GM12878 (cell line): ENCODE data around the gene TPRKB. TPM values are rescaled to one million over a fixed set of nuclear protein-coding genes. Genes with fewer than 3 reads are reported as not detected.

Source experiments
- ATAC-seq: fragments of 200-7000 bp; cut with Tn5 transposase; 3 replicates; pipeline ENCODE4 v1.9.1; 2020; ENCODE audit warnings: mild to moderate bottlenecking, moderate library complexity
- BruUV-seq: library from RNA; stranded (reverse); fragments of 400-500 nt; replicated peaks from 2 replicates; lab custom pipeline; 2021; lab: Mats Ljungman, UMichigan
- CTCF ChIA-PET: fragments of 300-600 bp; sonication (Branson Sonifier 250); formaldehyde crosslinking; extraction: SDS; loops from one replicate; lab custom pipeline; 2021; ENCODE audit warnings: inconsistent platforms; lab: Yijun Ruan, JAX
- POLR2A ChIA-PET: fragments of 350-600 bp; formaldehyde crosslinking; extraction: SDS; loops from one replicate; lab custom pipeline; 2021; ENCODE audit warnings: inconsistent platforms; lab: Charles Lee
- RAD21 ChIA-PET: fragments of 300-600 bp; sonication (Branson Sonifier 250); formaldehyde crosslinking; loops from one replicate; lab custom pipeline; 2023; ENCODE audit warnings: antibody characterized with exemption; ENCODE audit not compliant: unreplicated experiment; lab: Charles Lee
- SMC1A ChIA-PET: fragments of 300-600 bp; sonication (Branson Sonifier 250); formaldehyde crosslinking; loops from one replicate; lab custom pipeline; 2023; ENCODE audit not compliant: unreplicated experiment, uncharacterized antibody; lab: Charles Lee
- DNase-seq: peaks from one replicate; pipeline ENCODE4 v3.0.0-alpha.2; 2011; ENCODE audit warnings: low read depth, low spot score
- FAIRE-seq: peaks from 3 replicates; lab custom pipeline; 2011; peaks lifted over from hg19 to GRCh38; lab: Jason Lieb, UNC
- H2AFZ ChIP-seq: 2 replicates; pipeline ENCODE4 v1.6.0; 2011; ENCODE audit warnings: low read depth, low read length, control low read depth; ENCODE audit not compliant: control insufficient read depth
- H3K27ac ChIP-seq: 2 replicates; pipeline ENCODE4 v1.5.1; 2011; ENCODE audit warnings: control low read depth; ENCODE audit not compliant: control insufficient read depth, insufficient read depth
- H3K27me3 ChIP-seq, 2 experiments: replicated peaks in 1 of 2; 2 replicates each; pipeline versions ENCODE4 v1.6.0 to v1.6.1; 2011; ENCODE audit warnings: low read length in 1 of 2; ENCODE audit not compliant: control insufficient read depth in 2 of 2, insufficient read depth in 2 of 2
- H3K36me3 ChIP-seq, 2 experiments: 2 replicates each; pipeline ENCODE4 v1.5.1; 2011; ENCODE audit warnings: low read length in 1 of 2; ENCODE audit not compliant: control insufficient read depth in 2 of 2, insufficient read depth in 2 of 2
- H3K4me1 ChIP-seq: 2 replicates; pipeline ENCODE4 v1.6.1; 2011; ENCODE audit warnings: mild to moderate bottlenecking, low read length, moderate library complexity, mixed read lengths; ENCODE audit not compliant: control insufficient read depth, insufficient read depth
- H3K4me2 ChIP-seq: 2 replicates; pipeline ENCODE4 v1.6.0; 2011; ENCODE audit warnings: control low read depth; ENCODE audit not compliant: control insufficient read depth, insufficient read depth
- H3K4me3 ChIP-seq: fragments of 200-600 bp; sonication (generic); 2 replicates; pipeline ENCODE4 v1.5.1; 2016
- H3K79me2 ChIP-seq: 2 replicates; pipeline ENCODE4 v1.6.0; 2011; ENCODE audit warnings: low read length; ENCODE audit not compliant: control insufficient read depth, insufficient read depth
- H3K9ac ChIP-seq: 2 replicates; pipeline ENCODE4 v1.8.0; 2011; ENCODE audit warnings: low read length, control low read depth, mixed read lengths; ENCODE audit not compliant: control insufficient read depth, insufficient read depth
- H3K9me3 ChIP-seq: replicated peaks from 3 replicates; pipeline ENCODE4 v1.5.1; 2011; ENCODE audit warnings: mild to moderate bottlenecking, low read length; ENCODE audit not compliant: control insufficient read depth, insufficient read depth
- H4K20me1 ChIP-seq: 2 replicates; pipeline ENCODE4 v1.6.0; 2011; ENCODE audit not compliant: control insufficient read depth, insufficient read depth
- ATF2 ChIP-seq: IDR thresholded peaks from 2 replicates; pipeline ENCODE4 v1.6.1; 2012; ENCODE audit warnings: low read length, inconsistent platforms
- CEBPZ ChIP-seq: fragments of 150-350 bp; IDR thresholded peaks from 2 replicates; pipeline ENCODE4 v1.6.1; 2016; ENCODE audit warnings: low read depth, low read length
- GABPA ChIP-seq: IDR thresholded peaks from 2 replicates; pipeline ENCODE4 v1.6.1; 2014; ENCODE audit warnings: antibody characterized with exemption, low read depth, mild to moderate bottlenecking, inconsistent platforms
- IKZF2 ChIP-seq, 2 experiments: fragments of 450-650 bp; IDR thresholded peaks; 2 replicates each; pipeline ENCODE4 v1.6.1; 2017; ENCODE audit warnings: mild to moderate bottlenecking in 2 of 2, moderate library complexity in 2 of 2
- NR2C1 ChIP-seq: fragments of 450-650 bp; IDR thresholded peaks from 2 replicates; pipeline ENCODE4 v1.6.1; 2017; ENCODE audit warnings: antibody characterized with exemption, mild to moderate bottlenecking, moderate library complexity
- RAD51 ChIP-seq: fragments of 450-650 bp; IDR thresholded peaks from 2 replicates; pipeline ENCODE4 v1.6.1; 2016; ENCODE audit warnings: moderate library complexity, mild to moderate bottlenecking, inconsistent platforms
- YBX1 ChIP-seq: fragments of 450-650 bp; IDR thresholded peaks from 2 replicates; pipeline ENCODE4 v1.6.1; 2016; ENCODE audit warnings: antibody characterized with exemption
- WGBS: methylation state at CpG from one replicate; pipeline ENCODE4 v1.1.6; 2016; ENCODE audit warnings: low lambda C conversion rate; ENCODE audit not compliant: insufficient replicate concordance, insufficient coverage; ENCODE audit errors: missing lambda C conversion rate; 5-methylcytosine and 5-hydroxymethylcytosine counted together
- in situ Hi-C: fragments of 300-500 bp; cut with MboI; formaldehyde crosslinking; loops from 9 replicates; pipeline ENCODE4 v1.14.3; 2018; ENCODE audit warnings: mixed read lengths
- intact Hi-C: fragments of 100-400 bp; cut with micrococcal nuclease; formaldehyde crosslinking; loops from one replicate; pipeline ENCODE4 v1.14.2; 2022; ENCODE audit not compliant: unreplicated experiment
- polyA plus RNA-seq, 11 experiments: library from polyadenylated mRNA; depleted of rRNA in 4 of 11; unstranded in 6 of 11; stranded (reverse) in 5 of 11; fragments of >200 nt; fragmentation: Nextera tagmentation in 4 of 11; fragmentation: Illumina TruSeq in 1 of 11; extraction: Ambion mirVana in 4 of 11; extraction: Trizol in 1 of 11; gene quantifications; 1 replicate in 1 of 11; 2 replicates in 10 of 11; pipeline versions ENCODE4 v1.2.1 to v1.2.3, GENCODE V29; 2011 to 2016; ENCODE audit warnings: inconsistent platforms in 2 of 11, missing spikeins in 2 of 11, low read depth in 1 of 11
- total RNA-seq, 4 experiments: library from RNA; depleted of rRNA in 3 of 4; stranded (reverse); fragments of >200 nt in 3 of 4; fragmentation: Illumina TruSeq in 1 of 4; extraction: Trizol in 1 of 4; gene quantifications; 2 replicates each; pipeline versions ENCODE4 v1.2.1 to v1.2.3, GENCODE V29; 2013 to 2021
- TF ChIP-seq, protein P1 (sequence below): IDR thresholded peaks from 2 replicates; pipeline ENCODE4 v1.6.1; 2012; ENCODE audit warnings: improper control_type of control experiment, low read depth, low read length; ENCODE audit not compliant: insufficient replicate concordance
- TF ChIP-seq, protein P2 (sequence below): fragments of 450-650 bp; IDR thresholded peaks from 2 replicates; pipeline ENCODE4 v1.6.1; 2014; ENCODE audit warnings: mild to moderate bottlenecking

The TPRKB gene
- total and polyA plus RNA-seq, 10 of the 15 experiments (the other 5 are each of a cell fraction or from before 2014, with no cell fraction given): 28.1 to 129 (median 67.2) TPM

GRCh38 chr2:73697606-73698005 lies 39.5 kb downstream of the TPRKB start:
- Histone ChIP-seq H4K20me1 (no peaks in the 10 kb centered on the region), H3K9me3 (no peaks in the 10 kb centered on the region; the same call in 2 of the 3 replicates), H3K4me3 (no peak overlapping the region), H3K9ac (no peak overlapping the region), H3K36me3 (no peaks in the 10 kb centered on the region), H3K27ac (no peak overlapping the region), H2AFZ (no peak overlapping the region), H3K4me1 (no peaks in the 10 kb centered on the region), H3K79me2 (no peaks in the 10 kb centered on the region), H3K27me3 (no peaks in the 10 kb centered on the region; a peak in 2 of 4 replicates), H3K4me2 (no peak overlapping the region)
- POLR2A ChIA-PET: no interaction called here
- DNase-seq (no peak), FAIRE-seq (no peak), ATAC-seq (no peak)
- CTCF ChIA-PET: no interaction called here
- intact Hi-C loops (no loop called here), in situ Hi-C loops (no loop called here)
- WGBS: 72% methylated on average over 3 of the region's 3 CpGs
- RAD21 ChIA-PET: no interaction called here
- SMC1A ChIA-PET: no interaction called here
- no TSS peak for BruUV-seq
- TF ChIP-seq, protein P1, sequence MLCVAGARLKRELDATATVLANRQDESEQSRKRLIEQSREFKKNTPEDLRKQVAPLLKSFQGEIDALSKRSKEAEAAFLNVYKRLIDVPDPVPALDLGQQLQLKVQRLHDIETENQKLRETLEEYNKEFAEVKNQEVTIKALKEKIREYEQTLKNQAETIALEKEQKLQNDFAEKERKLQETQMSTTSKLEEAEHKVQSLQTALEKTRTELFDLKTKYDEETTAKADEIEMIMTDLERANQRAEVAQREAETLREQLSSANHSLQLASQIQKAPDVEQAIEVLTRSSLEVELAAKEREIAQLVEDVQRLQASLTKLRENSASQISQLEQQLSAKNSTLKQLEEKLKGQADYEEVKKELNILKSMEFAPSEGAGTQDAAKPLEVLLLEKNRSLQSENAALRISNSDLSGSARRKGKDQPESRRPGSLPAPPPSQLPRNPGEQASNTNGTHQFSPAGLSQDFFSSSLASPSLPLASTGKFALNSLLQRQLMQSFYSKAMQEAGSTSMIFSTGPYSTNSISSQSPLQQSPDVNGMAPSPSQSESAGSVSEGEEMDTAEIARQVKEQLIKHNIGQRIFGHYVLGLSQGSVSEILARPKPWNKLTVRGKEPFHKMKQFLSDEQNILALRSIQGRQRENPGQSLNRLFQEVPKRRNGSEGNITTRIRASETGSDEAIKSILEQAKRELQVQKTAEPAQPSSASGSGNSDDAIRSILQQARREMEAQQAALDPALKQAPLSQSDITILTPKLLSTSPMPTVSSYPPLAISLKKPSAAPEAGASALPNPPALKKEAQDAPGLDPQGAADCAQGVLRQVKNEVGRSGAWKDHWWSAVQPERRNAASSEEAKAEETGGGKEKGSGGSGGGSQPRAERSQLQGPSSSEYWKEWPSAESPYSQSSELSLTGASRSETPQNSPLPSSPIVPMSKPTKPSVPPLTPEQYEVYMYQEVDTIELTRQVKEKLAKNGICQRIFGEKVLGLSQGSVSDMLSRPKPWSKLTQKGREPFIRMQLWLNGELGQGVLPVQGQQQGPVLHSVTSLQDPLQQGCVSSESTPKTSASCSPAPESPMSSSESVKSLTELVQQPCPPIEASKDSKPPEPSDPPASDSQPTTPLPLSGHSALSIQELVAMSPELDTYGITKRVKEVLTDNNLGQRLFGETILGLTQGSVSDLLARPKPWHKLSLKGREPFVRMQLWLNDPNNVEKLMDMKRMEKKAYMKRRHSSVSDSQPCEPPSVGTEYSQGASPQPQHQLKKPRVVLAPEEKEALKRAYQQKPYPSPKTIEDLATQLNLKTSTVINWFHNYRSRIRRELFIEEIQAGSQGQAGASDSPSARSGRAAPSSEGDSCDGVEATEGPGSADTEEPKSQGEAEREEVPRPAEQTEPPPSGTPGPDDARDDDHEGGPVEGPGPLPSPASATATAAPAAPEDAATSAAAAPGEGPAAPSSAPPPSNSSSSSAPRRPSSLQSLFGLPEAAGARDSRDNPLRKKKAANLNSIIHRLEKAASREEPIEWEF: no peak
- no peak for TF ChIP-seq YBX1
- no peak for TF ChIP-seq ATF2
- TF ChIP-seq IKZF2 (IDR thresholded peaks at IDR 0.05): no peak
- no peak for TF ChIP-seq RAD51
- no peak for TF ChIP-seq GABPA
- no peak for TF ChIP-seq CEBPZ
- TF ChIP-seq, protein P2, sequence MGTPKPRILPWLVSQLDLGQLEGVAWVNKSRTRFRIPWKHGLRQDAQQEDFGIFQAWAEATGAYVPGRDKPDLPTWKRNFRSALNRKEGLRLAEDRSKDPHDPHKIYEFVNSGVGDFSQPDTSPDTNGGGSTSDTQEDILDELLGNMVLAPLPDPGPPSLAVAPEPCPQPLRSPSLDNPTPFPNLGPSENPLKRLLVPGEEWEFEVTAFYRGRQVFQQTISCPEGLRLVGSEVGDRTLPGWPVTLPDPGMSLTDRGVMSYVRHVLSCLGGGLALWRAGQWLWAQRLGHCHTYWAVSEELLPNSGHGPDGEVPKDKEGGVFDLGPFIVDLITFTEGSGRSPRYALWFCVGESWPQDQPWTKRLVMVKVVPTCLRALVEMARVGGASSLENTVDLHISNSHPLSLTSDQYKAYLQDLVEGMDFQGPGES: no peak
- TF ChIP-seq NR2C1: no peak
